Vagina (tissue), 2 donors: ENCODE results near the gene CTDSPL. TPM values are rescaled to one million over a fixed set of nuclear protein-coding genes. Genes with fewer than 3 reads are reported as not detected.

Experiments
- DNase-seq, 2 donors: peaks; one replicate each; pipeline ENCODE4 v3.0.0-alpha.2; 2017; ENCODE audit errors: extremely low spot score in 2 of 2
- H3K27ac ChIP-seq: fragments of 200-600 bp; sonication (generic); one replicate; pipeline ENCODE4 v1.5.1; 2019
- H3K27me3 ChIP-seq: fragments of 200-600 bp; sonication (generic); one replicate; pipeline ENCODE4 v1.5.1; 2019
- H3K36me3 ChIP-seq, 2 donors: fragments of 200-600 bp; sonication (generic); one replicate each; pipeline ENCODE4 v1.5.1; 2017 to 2019
- H3K4me1 ChIP-seq: fragments of 200-600 bp; sonication (generic); one replicate; pipeline ENCODE4 v1.5.1; 2019
- H3K4me3 ChIP-seq, 2 donors: fragments of 200-600 bp; sonication (generic); 1 replicate in 1 of 2; 2 replicates in 1 of 2; pipeline ENCODE4 v1.5.1; 2016 to 2019
- H3K9me3 ChIP-seq: fragments of 200-600 bp; sonication (generic); one replicate; pipeline ENCODE4 v1.5.1; 2019
- POLR2A ChIP-seq, 2 donors: fragments of 450-650 bp; IDR thresholded peaks; one replicate each; pipeline ENCODE4 v1.6.1; 2017; ENCODE audit warnings: antibody characterized with exemption in 2 of 2, mild to moderate bottlenecking in 2 of 2, moderate library complexity in 2 of 2
- POLR2AphosphoS5 ChIP-seq, 2 donors: sonication (generic); formaldehyde crosslinking; IDR thresholded peaks; one replicate each; pipeline ENCODE4 v1.9.0; 2017; ENCODE audit warnings: antibody characterized with exemption in 2 of 2, mild to moderate bottlenecking in 2 of 2, low read depth in 1 of 2; ENCODE audit not compliant: insufficient read depth in 1 of 2
- intact Hi-C: fragments of 100-400 bp; cut with DNase I; formaldehyde crosslinking; loops from one replicate; pipeline ENCODE4 v1.15.1; 2023
- total RNA-seq: library from RNA; depleted of rRNA; stranded (reverse); fragments of >200 nt; gene quantifications from one replicate; pipeline ENCODE4 v1.2.3, GENCODE V29; 2016
- TF ChIP-seq, protein P1 (sequence below), 3 experiments: fragments of 450-650 bp in 2 of 3; fragments of 200-600 bp in 1 of 3; sonication (generic) in 1 of 3; IDR thresholded peaks; one replicate each; pipeline ENCODE4 v1.5.1; 2017 to 2019; ENCODE audit warnings: antibody characterized with exemption in 3 of 3, mild to moderate bottlenecking in 2 of 3, moderate library complexity in 2 of 3

The CTDSPL gene
- total RNA-seq, 1 donor from 2014 or later: 28.0 TPM

DNA sequence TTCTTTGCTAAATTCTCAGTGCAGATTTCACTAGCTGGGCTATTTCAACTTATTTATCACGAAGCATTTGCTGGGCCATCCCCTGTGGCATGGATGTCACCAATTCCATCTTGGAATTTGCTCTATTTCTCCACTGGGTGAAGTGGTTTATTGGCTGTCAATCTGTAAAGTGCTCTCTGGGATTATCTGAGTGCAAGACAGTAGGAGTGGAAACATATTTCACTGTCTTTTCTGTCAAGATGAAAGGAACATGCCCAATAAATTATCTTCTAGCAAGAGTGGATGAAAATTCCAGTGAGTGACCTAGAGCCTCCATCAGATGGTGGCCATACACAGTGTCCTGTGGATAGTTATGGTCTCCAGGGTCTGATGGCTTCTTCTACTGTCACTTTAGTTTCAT lies 25.1 kb upstream of the CTDSPL start:
- Histone ChIP-seq H3K4me3 (no peak overlapping the region), H3K36me3 (no peaks in the 10 kb centered on the region), H3K4me1 (no peaks in the 10 kb centered on the region), H3K27me3 (no peaks in the 10 kb centered on the region), H3K9me3 (no peaks in the 10 kb centered on the region), H3K27ac (no peak overlapping the region)
- intact Hi-C loops: no loop called here
- TF ChIP-seq POLR2AphosphoS5 (IDR thresholded peaks at IDR 0.05; ENCODE audit: insufficient read depth in 1 of 2, low read depth in 1 of 2) (no peak), POLR2A (IDR thresholded peaks at IDR 0.05) (no peak)
- TF ChIP-seq, protein P1, sequence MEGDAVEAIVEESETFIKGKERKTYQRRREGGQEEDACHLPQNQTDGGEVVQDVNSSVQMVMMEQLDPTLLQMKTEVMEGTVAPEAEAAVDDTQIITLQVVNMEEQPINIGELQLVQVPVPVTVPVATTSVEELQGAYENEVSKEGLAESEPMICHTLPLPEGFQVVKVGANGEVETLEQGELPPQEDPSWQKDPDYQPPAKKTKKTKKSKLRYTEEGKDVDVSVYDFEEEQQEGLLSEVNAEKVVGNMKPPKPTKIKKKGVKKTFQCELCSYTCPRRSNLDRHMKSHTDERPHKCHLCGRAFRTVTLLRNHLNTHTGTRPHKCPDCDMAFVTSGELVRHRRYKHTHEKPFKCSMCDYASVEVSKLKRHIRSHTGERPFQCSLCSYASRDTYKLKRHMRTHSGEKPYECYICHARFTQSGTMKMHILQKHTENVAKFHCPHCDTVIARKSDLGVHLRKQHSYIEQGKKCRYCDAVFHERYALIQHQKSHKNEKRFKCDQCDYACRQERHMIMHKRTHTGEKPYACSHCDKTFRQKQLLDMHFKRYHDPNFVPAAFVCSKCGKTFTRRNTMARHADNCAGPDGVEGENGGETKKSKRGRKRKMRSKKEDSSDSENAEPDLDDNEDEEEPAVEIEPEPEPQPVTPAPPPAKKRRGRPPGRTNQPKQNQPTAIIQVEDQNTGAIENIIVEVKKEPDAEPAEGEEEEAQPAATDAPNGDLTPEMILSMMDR (IDR thresholded peaks at IDR 0.05): no peak
- no peak for DNase-seq

DNA sequence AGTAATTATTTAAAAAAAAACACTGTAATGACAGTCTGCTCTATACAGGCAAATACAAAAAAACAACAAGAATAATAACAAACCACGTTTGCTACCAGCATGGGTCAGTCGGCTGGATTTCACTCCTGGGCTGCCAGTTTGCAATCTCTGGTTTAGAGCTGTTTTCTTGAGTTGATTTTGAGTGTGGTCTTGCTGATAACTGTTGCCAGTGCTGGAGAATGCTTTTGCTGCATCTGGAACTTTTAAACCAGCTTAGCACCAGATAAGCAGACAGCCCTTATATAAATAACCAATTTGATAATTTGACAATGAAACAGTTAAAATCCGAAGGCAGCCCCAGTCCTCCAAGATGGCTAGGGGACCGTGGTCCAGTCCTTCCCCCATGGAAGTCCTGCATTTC lies 14.0 kb upstream of the CTDSPL start:
- Histone ChIP-seq H3K4me3 (no peak overlapping the region), H3K27me3 (no peaks in the 10 kb centered on the region), H3K9me3 (no peaks in the 10 kb centered on the region), H3K27ac (no peak overlapping the region), H3K4me1 (peaks cover 4% of the 10 kb centered on the region), H3K36me3 (no peaks in the 10 kb centered on the region)
- intact Hi-C loops: no loop called here
- DNase-seq: no peak
- TF ChIP-seq, protein P1 (IDR thresholded peaks at IDR 0.05): no peak
- no peak for TF ChIP-seq POLR2AphosphoS5 (IDR thresholded peaks at IDR 0.05; ENCODE audit: insufficient read depth in 1 of 2, low read depth in 1 of 2)
- no peak for TF ChIP-seq POLR2A (IDR thresholded peaks at IDR 0.05)

DNA sequence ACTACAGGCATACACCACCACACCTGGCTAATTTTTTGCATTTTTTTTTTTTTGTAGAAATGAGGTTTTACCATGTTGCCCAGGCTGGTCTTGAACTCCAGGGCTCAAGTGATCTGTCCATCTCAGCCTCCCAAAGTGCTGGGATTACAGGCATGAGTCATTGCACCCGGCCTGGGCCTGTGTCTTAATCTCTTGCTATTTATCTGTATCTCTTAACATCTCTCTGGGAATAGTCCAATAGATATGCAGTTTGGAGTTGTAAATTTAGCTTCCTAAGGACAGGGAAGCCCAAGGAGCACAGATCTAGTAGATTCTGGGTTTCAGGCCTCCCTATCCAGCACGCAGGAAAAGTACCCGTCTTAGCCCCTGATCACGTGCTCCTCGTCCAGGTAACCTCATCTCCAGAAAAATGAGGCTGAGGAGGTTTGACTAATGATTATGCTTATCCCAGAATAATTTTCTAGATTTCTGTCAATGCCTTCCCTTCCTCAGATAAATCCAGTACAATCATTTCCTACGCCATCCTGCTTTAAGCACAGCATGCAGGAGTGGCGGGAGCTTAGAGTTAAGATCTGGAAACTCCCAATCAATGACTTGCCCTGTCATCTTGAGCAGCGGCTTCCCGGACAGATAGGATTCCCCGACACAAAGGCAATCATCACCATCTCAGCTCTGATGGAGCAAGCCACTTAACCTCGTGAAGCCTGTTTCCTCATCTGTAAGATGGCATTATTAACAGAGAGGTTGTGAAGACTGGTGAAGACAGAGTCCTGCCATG lies 12.3 kb upstream of the CTDSPL start:
- Histone ChIP-seq H3K4me3 (no peak overlapping the region), H3K27me3 (no peaks in the 10 kb centered on the region), H3K27ac (no peak overlapping the region), H3K9me3 (no peaks in the 10 kb centered on the region), H3K4me1 (peaks cover 11% of the 10 kb centered on the region), H3K36me3 (no peaks in the 10 kb centered on the region)
- intact Hi-C loops: no loop called here
- DNase-seq: no peak
- TF ChIP-seq, protein P1 (IDR thresholded peaks at IDR 0.05): no peak
- TF ChIP-seq POLR2A (IDR thresholded peaks at IDR 0.05): no peak
- TF ChIP-seq POLR2AphosphoS5 (IDR thresholded peaks at IDR 0.05; ENCODE audit: insufficient read depth in 1 of 2, low read depth in 1 of 2): no peak

DNA sequence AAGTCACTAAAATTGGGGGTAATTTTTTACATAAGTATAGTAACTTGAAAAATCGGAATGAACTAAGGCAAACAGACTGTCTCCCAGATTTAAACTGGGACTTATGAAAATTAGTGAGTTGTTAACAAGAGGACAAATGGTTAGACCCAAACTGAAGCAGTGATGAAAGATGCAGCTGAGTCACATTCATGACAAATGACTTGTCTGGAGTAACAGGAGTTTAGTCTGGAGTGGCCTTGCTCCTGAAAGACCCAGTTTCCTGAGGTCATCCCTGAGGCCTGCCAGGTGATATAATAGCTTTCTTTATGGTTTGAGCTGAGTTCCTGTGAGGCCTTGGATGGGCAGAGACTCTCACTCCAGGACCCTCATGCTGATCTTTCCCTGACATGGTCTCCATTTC lies 9.6 kb upstream of the CTDSPL start:
- TF ChIP-seq, protein P1 (IDR thresholded peaks at IDR 0.05): no peak
- TF ChIP-seq POLR2AphosphoS5 (IDR thresholded peaks at IDR 0.05; ENCODE audit: insufficient read depth in 1 of 2, low read depth in 1 of 2) (no peak), POLR2A (IDR thresholded peaks at IDR 0.05) (no peak)
- H3K4me1 ChIP-seq: peaks cover 13% of the 10 kb centered on the region
- intact Hi-C loops: loop anchor here (10.0 kb wide), 1 partner anchor 153 kb away; no protein-coding TSS in a partner anchor
- no peak overlapping the region for H3K27ac ChIP-seq
- no peak for DNase-seq
- H3K27me3 ChIP-seq: no peaks in the 10 kb centered on the region
- H3K9me3 ChIP-seq: no peaks in the 10 kb centered on the region
- no peaks in the 10 kb centered on the region for H3K36me3 ChIP-seq
- H3K4me3 ChIP-seq: no peak overlapping the region

GRCh38 chr3:37852771-37853170 lies 8.9 kb upstream of the CTDSPL start:
- DNase-seq: no peak
- TF ChIP-seq POLR2AphosphoS5 (IDR thresholded peaks at IDR 0.05; ENCODE audit: insufficient read depth in 1 of 2, low read depth in 1 of 2) (no peak), POLR2A (IDR thresholded peaks at IDR 0.05) (no peak)
- TF ChIP-seq, protein P1 (IDR thresholded peaks at IDR 0.05): no peak
- H3K27me3 ChIP-seq: no peaks in the 10 kb centered on the region
- H3K27ac ChIP-seq: no peak overlapping the region
- H3K36me3 ChIP-seq: no peaks in the 10 kb centered on the region
- intact Hi-C loops: loop anchor here (10.0 kb wide), 1 partner anchor 152 kb away; no protein-coding TSS in a partner anchor
- H3K4me3 ChIP-seq: no peak overlapping the region
- peaks cover 13% of the 10 kb centered on the region for H3K4me1 ChIP-seq
- H3K9me3 ChIP-seq: no peaks in the 10 kb centered on the region
